OCI-LY3 (cell line): Measurements from ENCODE around the gene LTC4S.

Source experiments
- CTCF ChIP-seq: fragments of 200-600, 300-600 bp; sonication (generic); IDR thresholded peaks from 2 replicates; pipeline ENCODE4 v1.5.1; 2014; ENCODE audit warnings: antibody characterized with exemption, low read length, low read depth
- EZH2phosphoT487 ChIP-seq: fragments of 200-600 bp; shearing (Covaris generic); IDR thresholded peaks from 2 replicates; pipeline ENCODE4 v1.6.1; 2018; ENCODE audit warnings: antibody characterized with exemption, mixed run types, low read depth

DNA sequence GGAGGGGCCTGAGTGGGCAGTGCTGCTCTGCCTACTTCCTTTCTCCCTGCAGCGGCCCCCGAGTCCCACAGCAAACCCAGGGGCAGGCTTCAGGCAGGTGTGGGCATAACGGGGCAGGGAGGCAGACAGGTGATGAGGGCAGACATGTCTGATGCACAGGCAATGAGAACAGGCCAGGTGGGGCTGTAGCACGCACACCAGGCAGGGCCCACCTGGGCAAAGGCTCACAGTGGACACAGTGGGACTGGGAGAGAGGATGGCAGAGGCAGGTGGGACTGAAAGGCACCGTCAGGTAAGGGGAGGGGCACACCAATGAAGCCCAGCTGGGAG, 5.8 kb downstream of the LTC4S start:
- TF ChIP-seq CTCF = no peak
- no peak for TF ChIP-seq EZH2phosphoT487
